ENCODE data around the gene GPR33.

Gene GPR33

DNA sequence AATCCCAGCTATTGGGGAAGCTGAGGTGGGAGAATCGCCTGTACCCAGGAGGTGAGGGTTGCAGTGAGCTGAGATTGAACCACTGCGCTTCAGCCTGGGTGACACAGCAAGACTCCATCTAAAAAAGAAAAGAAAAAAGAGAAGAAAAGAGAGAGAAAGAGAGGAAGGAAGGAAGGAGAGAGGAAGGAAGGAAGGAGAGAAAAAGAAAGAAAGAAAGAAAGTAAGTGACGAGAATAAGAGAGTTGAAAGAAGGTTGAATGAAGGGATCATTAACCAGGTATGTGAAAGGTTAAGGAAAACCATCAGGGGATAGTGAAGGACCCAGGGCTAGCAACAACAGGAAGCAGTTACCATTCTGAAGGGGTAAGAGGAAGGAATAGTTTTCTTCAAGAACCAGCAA, 26.3 kb downstream of the GPR33 start:
- DNase-seq (ENCODE audit: extremely low read depth, low read depth), result no peak
- TF ChIP-seq CTCF (IDR thresholded peaks at IDR 0.05; ENCODE audit: low read depth, low read length), result no peak

GRCh38 chr14:31457665-31458659, 29.9 kb downstream of the GPR33 start:
- no peak for DNase-seq (ENCODE audit: extremely low read depth, low read depth)

GRCh38 chr14:31456841-31457664, 30.8 kb downstream of the GPR33 start, which contains the start of gene DTD2:
Gene DTD2, minus strand, starts transcription at chr14:31457506. Its CDS starts 113 bp downstream, at chr14:31457393.
- peak; percentile 82 for DNase-seq (ENCODE audit: extremely low read depth, low read depth)
- no peak; the same call in 1 of the 2 replicates for TF ChIP-seq CTCF (IDR thresholded peaks at IDR 0.05; ENCODE audit: low read depth, low read length)

More at GRCh38 chr14:31457665-31458659, 29.9 kb downstream of the GPR33 start:
- TF ChIP-seq CTCF (IDR thresholded peaks at IDR 0.05; ENCODE audit: low read depth, low read length), result no peak

- no peak for DNase-seq (ENCODE audit: extremely low read depth, low read depth)
- peak; percentile 59 for TF ChIP-seq CTCF (IDR thresholded peaks at IDR 0.05; ENCODE audit: low read depth, low read length)
Measured at GRCh38 chr14:31449971-31450610, 37.7 kb downstream of the GPR33 start.

- no peak for TF ChIP-seq CTCF (IDR thresholded peaks at IDR 0.05; ENCODE audit: low read depth, low read length)
- DNase-seq (ENCODE audit: extremely low read depth, low read depth), result no peak
Measured at GRCh38 chr14:31449136-31449535, 38.7 kb downstream of the GPR33 start.

- DNase-seq (ENCODE audit: extremely low read depth, low read depth), result no peak
- TF ChIP-seq CTCF (IDR thresholded peaks at IDR 0.05; ENCODE audit: low read depth, low read length), result no peak
Measured at GRCh38 chr14:31445703-31446102, 42.1 kb downstream of the GPR33 start.

All from AG09319 (cell line).